Astrocyte of the cerebellum (primary cell): Measurements from ENCODE around the gene PDGFC.

Experiments
- DNase-seq: peaks from one replicate; pipeline ENCODE4 v3.0.0-alpha.2; 2011; ENCODE audit warnings: low read depth
- H3K4me3 ChIP-seq: 2 replicates; pipeline ENCODE4 v1.5.1; 2011; ENCODE audit warnings: mild to moderate bottlenecking, low read depth, low read length, moderate library complexity
- CTCF ChIP-seq: IDR thresholded peaks from 2 replicates; pipeline ENCODE4 v1.5.1; 2012; ENCODE audit warnings: low read length, low read depth, moderate library complexity, mild to moderate bottlenecking; ENCODE audit errors: missing control alignments
- in situ Hi-C: cut with HindIII; loops from 2 replicates; pipeline ENCODE4 v1.10.0; 2017; ENCODE audit warnings: low sequenced_read_pairs

Gene PDGFC

GRCh38 chr4:156784970-156785369 lies 186.6 kb downstream of the PDGFC start:
- in situ Hi-C loops = no loop called here
- no peak for TF ChIP-seq CTCF
- DNase-seq = no peak
- no peak overlapping the region for H3K4me3 ChIP-seq

GRCh38 chr4:156783966-156784365 lies 187.6 kb downstream of the PDGFC start:
- no peak for TF ChIP-seq CTCF
- no peak overlapping the region for H3K4me3 ChIP-seq
- no peak for DNase-seq
- in situ Hi-C loops = no loop called here

GRCh38 chr4:156782491-156782890 lies 189.1 kb downstream of the PDGFC start:
- in situ Hi-C loops = no loop called here
- no peak for DNase-seq
- H3K4me3 ChIP-seq = no peak overlapping the region
- no peak for TF ChIP-seq CTCF

GRCh38 chr4:156781852-156782251 lies 189.7 kb downstream of the PDGFC start:
- DNase-seq = no peak
- in situ Hi-C loops = no loop called here
- no peak for TF ChIP-seq CTCF
- H3K4me3 ChIP-seq = no peak overlapping the region

GRCh38 chr4:156779774-156780173 lies 191.8 kb downstream of the PDGFC start:
- in situ Hi-C loops = no loop called here
- peak; percentile 91 for DNase-seq
- H3K4me3 ChIP-seq = no peak overlapping the region
- TF ChIP-seq CTCF = no peak

- no peak for TF ChIP-seq CTCF
- no peak for DNase-seq
- no peak overlapping the region for H3K4me3 ChIP-seq
- in situ Hi-C loops = no loop called here
These were observed 192.6 kb downstream of the PDGFC start for GRCh38 chr4:156779042-156779441.

GRCh38 chr4:156778606-156779005 lies 193.0 kb downstream of the PDGFC start:
- no peak for DNase-seq
- TF ChIP-seq CTCF = no peak
- in situ Hi-C loops = no loop called here
- no peak overlapping the region for H3K4me3 ChIP-seq
